Gastrocnemius medialis (tissue), 4 donors: ENCODE measurements around the gene LUZP2.

ENCODE experiments used
- POLR2A ChIP-seq, 2 donors: fragments of 450-650 bp; IDR thresholded peaks; one replicate each; pipeline ENCODE4 v1.6.1; 2017; ENCODE audit warnings: antibody characterized with exemption in 2 of 2, mild to moderate bottlenecking in 2 of 2, moderate library complexity in 2 of 2
- TF ChIP-seq, protein P1 (sequence below), 5 experiments: fragments of 450-650 bp in 3 of 5; fragments of 200-600 bp in 2 of 5; sonication (generic) in 2 of 5; IDR thresholded peaks in 4 of 5; conservative IDR thresholded peaks in 1 of 5; 1 replicate in 4 of 5; 2 replicates in 1 of 5; pipeline ENCODE4 v1.5.1; 2016 to 2019; ENCODE audit warnings: antibody characterized with exemption in 5 of 5, mild to moderate bottlenecking in 3 of 5, moderate library complexity in 3 of 5

DNA sequence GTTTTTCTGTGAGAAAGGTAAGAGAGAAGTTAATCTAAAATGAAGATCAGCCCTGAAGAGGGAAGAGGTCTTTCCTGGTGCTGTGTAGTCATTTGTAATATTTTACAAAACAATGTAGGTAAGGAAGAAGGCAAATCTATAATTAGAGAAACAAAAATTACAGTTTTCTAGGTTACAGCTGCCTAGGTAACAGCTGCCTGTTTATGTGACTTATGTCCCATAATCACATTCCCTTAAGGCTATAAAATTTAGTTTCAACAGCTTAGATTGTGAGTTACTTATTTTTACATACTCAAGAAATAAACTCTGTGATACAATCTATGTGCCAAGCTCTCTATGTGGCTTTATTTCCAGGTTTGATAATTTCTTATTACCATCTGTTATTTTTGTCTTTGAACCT, 19.8 kb downstream of the LUZP2 start:
- TF ChIP-seq, protein P1, sequence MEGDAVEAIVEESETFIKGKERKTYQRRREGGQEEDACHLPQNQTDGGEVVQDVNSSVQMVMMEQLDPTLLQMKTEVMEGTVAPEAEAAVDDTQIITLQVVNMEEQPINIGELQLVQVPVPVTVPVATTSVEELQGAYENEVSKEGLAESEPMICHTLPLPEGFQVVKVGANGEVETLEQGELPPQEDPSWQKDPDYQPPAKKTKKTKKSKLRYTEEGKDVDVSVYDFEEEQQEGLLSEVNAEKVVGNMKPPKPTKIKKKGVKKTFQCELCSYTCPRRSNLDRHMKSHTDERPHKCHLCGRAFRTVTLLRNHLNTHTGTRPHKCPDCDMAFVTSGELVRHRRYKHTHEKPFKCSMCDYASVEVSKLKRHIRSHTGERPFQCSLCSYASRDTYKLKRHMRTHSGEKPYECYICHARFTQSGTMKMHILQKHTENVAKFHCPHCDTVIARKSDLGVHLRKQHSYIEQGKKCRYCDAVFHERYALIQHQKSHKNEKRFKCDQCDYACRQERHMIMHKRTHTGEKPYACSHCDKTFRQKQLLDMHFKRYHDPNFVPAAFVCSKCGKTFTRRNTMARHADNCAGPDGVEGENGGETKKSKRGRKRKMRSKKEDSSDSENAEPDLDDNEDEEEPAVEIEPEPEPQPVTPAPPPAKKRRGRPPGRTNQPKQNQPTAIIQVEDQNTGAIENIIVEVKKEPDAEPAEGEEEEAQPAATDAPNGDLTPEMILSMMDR (IDR thresholded peaks at IDR 0.05 in 4 of 5, conservative IDR thresholded peaks at IDR 0.05 in 1 of 5), result no peak
- TF ChIP-seq POLR2A (IDR thresholded peaks at IDR 0.05), result no peak
